Ramos (cell line): ENCODE data around the gene SH3RF1.

Experiments
- in situ Hi-C: fragments of 300-500 bp; cut with MboI; formaldehyde crosslinking; loops from one replicate; pipeline ENCODE4 v1.14.3; 2022; ENCODE audit warnings: low sequenced_read_pairs; ENCODE audit not compliant: unreplicated experiment

Gene SH3RF1

GRCh38 chr4:169116270-169116901 is 154.4 kb downstream of the SH3RF1 start:
- in situ Hi-C loops, result no loop called here

GRCh38 chr4:169115897-169116254 is 154.9 kb downstream of the SH3RF1 start:
- in situ Hi-C loops, result no loop called here

GRCh38 chr4:169115144-169115896 is 155.4 kb downstream of the SH3RF1 start:
- in situ Hi-C loops, result no loop called here

- in situ Hi-C loops, result no loop called here
Observed at GRCh38 chr4:169114341-169114974, 156.3 kb downstream of the SH3RF1 start.

GRCh38 chr4:169110633-169111032 is 160.1 kb downstream of the SH3RF1 start:
- in situ Hi-C loops, result no loop called here

GRCh38 chr4:169109035-169109675 is 161.6 kb downstream of the SH3RF1 start:
- in situ Hi-C loops, result no loop called here

GRCh38 chr4:169108303-169108702 is 162.5 kb downstream of the SH3RF1 start:
- in situ Hi-C loops, result no loop called here

GRCh38 chr4:169107528-169107927 is 163.2 kb downstream of the SH3RF1 start:
- in situ Hi-C loops, result no loop called here

GRCh38 chr4:169106696-169107229 is 164.0 kb downstream of the SH3RF1 start:
- in situ Hi-C loops, result no loop called here

GRCh38 chr4:169105620-169106019 is 165.1 kb downstream of the SH3RF1 start:
- in situ Hi-C loops, result no loop called here

GRCh38 chr4:169103966-169104412 is 166.8 kb downstream of the SH3RF1 start:
- in situ Hi-C loops, result no loop called here

- in situ Hi-C loops, result no loop called here
Observed at GRCh38 chr4:169102026-169102425, 168.7 kb downstream of the SH3RF1 start.

GRCh38 chr4:169100670-169101101 is 170.1 kb downstream of the SH3RF1 start:
- in situ Hi-C loops, result no loop called here

GRCh38 chr4:169099771-169100180 is 171.0 kb downstream of the SH3RF1 start:
- in situ Hi-C loops, result no loop called here

- in situ Hi-C loops, result no loop called here
Observed at GRCh38 chr4:169098969-169099690, 171.6 kb downstream of the SH3RF1 start.

- in situ Hi-C loops, result no loop called here
Observed at GRCh38 chr4:169098532-169098931, 172.2 kb downstream of the SH3RF1 start.

- in situ Hi-C loops, result no loop called here
Observed at GRCh38 chr4:169098054-169098497, 172.7 kb downstream of the SH3RF1 start.

GRCh38 chr4:169096221-169096620 is 174.5 kb downstream of the SH3RF1 start:
- in situ Hi-C loops, result no loop called here

- in situ Hi-C loops, result no loop called here
Observed at GRCh38 chr4:169094656-169095231, 176.0 kb downstream of the SH3RF1 start.
